ENCODE data around the gene SULF2.
A peak's percentile ranks its signal among the peaks of the same experiment; 100 is the strongest.

Gene SULF2

GRCh38 chr20:47734870-47735269, 50.4 kb downstream of the SULF2 start:
- TF ChIP-seq ZBTB7A (IDR thresholded peaks at IDR 0.05; ENCODE audit: low read depth) = no peak
- no peak for TF ChIP-seq NFIC (IDR thresholded peaks at IDR 0.05)
- no peak for TF ChIP-seq TCF12 (IDR thresholded peaks at IDR 0.05; ENCODE audit: low read depth)
- no peak for TF ChIP-seq CEBPB (IDR thresholded peaks at IDR 0.05)
- TF ChIP-seq RAD21 (IDR thresholded peaks at IDR 0.05; ENCODE audit: low read depth) = no peak
- no peak for TF ChIP-seq TEAD4 (IDR thresholded peaks at IDR 0.05)
- TF ChIP-seq EP300 (IDR thresholded peaks at IDR 0.05; ENCODE audit: borderline replicate concordance) = no peak
- TF ChIP-seq, protein P1, sequence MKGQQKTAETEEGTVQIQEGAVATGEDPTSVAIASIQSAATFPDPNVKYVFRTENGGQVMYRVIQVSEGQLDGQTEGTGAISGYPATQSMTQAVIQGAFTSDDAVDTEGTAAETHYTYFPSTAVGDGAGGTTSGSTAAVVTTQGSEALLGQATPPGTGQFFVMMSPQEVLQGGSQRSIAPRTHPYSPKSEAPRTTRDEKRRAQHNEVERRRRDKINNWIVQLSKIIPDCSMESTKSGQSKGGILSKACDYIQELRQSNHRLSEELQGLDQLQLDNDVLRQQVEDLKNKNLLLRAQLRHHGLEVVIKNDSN (IDR thresholded peaks at IDR 0.05) = no peak
- TF ChIP-seq EGR1 (IDR thresholded peaks at IDR 0.05) = no peak
- TF ChIP-seq, protein P2, sequence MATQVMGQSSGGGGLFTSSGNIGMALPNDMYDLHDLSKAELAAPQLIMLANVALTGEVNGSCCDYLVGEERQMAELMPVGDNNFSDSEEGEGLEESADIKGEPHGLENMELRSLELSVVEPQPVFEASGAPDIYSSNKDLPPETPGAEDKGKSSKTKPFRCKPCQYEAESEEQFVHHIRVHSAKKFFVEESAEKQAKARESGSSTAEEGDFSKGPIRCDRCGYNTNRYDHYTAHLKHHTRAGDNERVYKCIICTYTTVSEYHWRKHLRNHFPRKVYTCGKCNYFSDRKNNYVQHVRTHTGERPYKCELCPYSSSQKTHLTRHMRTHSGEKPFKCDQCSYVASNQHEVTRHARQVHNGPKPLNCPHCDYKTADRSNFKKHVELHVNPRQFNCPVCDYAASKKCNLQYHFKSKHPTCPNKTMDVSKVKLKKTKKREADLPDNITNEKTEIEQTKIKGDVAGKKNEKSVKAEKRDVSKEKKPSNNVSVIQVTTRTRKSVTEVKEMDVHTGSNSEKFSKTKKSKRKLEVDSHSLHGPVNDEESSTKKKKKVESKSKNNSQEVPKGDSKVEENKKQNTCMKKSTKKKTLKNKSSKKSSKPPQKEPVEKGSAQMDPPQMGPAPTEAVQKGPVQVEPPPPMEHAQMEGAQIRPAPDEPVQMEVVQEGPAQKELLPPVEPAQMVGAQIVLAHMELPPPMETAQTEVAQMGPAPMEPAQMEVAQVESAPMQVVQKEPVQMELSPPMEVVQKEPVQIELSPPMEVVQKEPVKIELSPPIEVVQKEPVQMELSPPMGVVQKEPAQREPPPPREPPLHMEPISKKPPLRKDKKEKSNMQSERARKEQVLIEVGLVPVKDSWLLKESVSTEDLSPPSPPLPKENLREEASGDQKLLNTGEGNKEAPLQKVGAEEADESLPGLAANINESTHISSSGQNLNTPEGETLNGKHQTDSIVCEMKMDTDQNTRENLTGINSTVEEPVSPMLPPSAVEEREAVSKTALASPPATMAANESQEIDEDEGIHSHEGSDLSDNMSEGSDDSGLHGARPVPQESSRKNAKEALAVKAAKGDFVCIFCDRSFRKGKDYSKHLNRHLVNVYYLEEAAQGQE (IDR thresholded peaks at IDR 0.05; ENCODE audit: low read depth) = no peak
- TF ChIP-seq TAF1 (IDR thresholded peaks at IDR 0.05; ENCODE audit: low read depth) = no peak
- TF ChIP-seq, protein P3, sequence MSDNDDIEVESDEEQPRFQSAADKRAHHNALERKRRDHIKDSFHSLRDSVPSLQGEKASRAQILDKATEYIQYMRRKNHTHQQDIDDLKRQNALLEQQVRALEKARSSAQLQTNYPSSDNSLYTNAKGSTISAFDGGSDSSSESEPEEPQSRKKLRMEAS (IDR thresholded peaks at IDR 0.05) = no peak
- TF ChIP-seq CREB1 (IDR thresholded peaks at IDR 0.05; ENCODE audit: low read depth) = no peak
- no peak for TF ChIP-seq FOXM1 (IDR thresholded peaks at IDR 0.05; ENCODE audit: borderline replicate concordance, low read depth)
- no peak for TF ChIP-seq YY1 (IDR thresholded peaks at IDR 0.05; ENCODE audit: low read depth)

DNA sequence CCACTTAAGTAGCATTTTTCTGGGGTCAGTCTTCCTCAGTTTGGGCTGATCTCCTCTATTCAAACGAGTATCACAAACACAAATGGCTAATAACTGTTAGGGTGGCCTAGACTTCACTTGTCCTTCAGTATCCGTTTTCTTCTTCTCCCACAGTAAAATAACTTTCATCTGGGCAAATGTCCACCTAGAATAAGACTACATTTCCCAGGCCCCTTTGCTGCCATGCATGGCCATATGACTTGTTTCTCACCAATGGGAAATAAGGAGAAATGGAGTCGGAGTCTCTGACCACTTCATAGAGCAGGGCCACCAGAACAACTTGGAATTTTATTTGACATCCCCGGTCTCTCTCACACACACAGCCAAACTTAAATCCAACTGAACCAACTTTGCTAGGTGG, 51.4 kb downstream of the SULF2 start:
- no peak for TF ChIP-seq CEBPB (IDR thresholded peaks at IDR 0.05)
- TF ChIP-seq YY1 (IDR thresholded peaks at IDR 0.05; ENCODE audit: low read depth) = 0 out of 2 replicates have a peak, but pooled peaks have one; percentile 44
- TF ChIP-seq, protein P1 (IDR thresholded peaks at IDR 0.05) = peak; percentile 88

DNA sequence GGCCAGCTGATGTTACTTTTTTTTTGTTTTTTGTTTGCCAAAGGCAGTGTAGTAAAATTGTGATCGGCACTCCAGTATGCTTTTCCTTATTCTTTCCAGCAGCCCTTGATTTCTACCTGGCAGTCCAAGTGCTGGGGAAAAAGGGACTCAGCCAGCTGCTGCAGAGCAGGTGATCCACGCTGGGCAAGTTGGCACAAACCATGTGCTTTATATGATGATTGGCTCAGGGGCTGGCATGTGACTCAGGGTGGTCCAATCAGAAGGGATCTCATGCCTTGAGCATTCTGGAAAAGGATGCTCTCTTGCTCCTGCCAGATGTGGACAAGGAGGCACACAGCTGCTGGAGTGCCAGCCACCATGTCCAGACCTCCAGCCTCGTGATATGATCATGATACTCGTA, 54.5 kb downstream of the SULF2 start:
- TF ChIP-seq, protein P1 (IDR thresholded peaks at IDR 0.05) = peak; percentile 71
- no peak for TF ChIP-seq RAD21 (IDR thresholded peaks at IDR 0.05; ENCODE audit: low read depth)

DNA sequence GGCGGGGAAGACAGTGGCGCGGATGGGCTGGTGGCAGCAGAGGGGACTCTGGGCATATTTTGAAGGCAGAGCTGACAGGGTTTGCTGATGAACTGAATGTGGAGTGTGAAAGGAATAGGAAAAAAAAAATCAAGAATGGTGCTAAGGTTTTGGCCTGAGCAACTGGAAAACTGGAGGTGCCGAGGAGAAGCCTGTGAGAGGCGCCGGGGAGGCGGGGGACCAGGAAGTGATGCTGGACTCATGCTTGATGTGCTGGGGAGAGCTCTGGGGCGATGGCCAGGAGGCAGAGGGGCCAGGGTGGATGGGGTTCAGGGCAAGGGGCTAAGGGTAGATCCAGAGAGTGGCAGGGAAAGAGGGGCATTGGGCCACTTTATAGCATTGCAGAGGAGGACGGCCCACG, 55.8 kb downstream of the SULF2 start:
- no peak for TF ChIP-seq NFIC (IDR thresholded peaks at IDR 0.05)
- TF ChIP-seq EP300 (IDR thresholded peaks at IDR 0.05; ENCODE audit: borderline replicate concordance) = no peak
- TF ChIP-seq TEAD4 (IDR thresholded peaks at IDR 0.05) = no peak
- no peak for TF ChIP-seq ZBTB7A (IDR thresholded peaks at IDR 0.05; ENCODE audit: low read depth)
- no peak for TF ChIP-seq RAD21 (IDR thresholded peaks at IDR 0.05; ENCODE audit: low read depth)
- TF ChIP-seq, protein P2 (IDR thresholded peaks at IDR 0.05; ENCODE audit: low read depth) = no peak
- no peak for TF ChIP-seq EGR1 (IDR thresholded peaks at IDR 0.05)
- no peak for TF ChIP-seq FOXM1 (IDR thresholded peaks at IDR 0.05; ENCODE audit: borderline replicate concordance, low read depth)
- no peak for TF ChIP-seq YY1 (IDR thresholded peaks at IDR 0.05; ENCODE audit: low read depth)
- no peak for TF ChIP-seq TCF12 (IDR thresholded peaks at IDR 0.05; ENCODE audit: low read depth)
- no peak for TF ChIP-seq CREB1 (IDR thresholded peaks at IDR 0.05; ENCODE audit: low read depth)
- no peak for TF ChIP-seq TAF1 (IDR thresholded peaks at IDR 0.05; ENCODE audit: low read depth)
- no peak for TF ChIP-seq CEBPB (IDR thresholded peaks at IDR 0.05)
- TF ChIP-seq, protein P1 (IDR thresholded peaks at IDR 0.05) = no peak
- TF ChIP-seq, protein P3 (IDR thresholded peaks at IDR 0.05) = no peak

DNA sequence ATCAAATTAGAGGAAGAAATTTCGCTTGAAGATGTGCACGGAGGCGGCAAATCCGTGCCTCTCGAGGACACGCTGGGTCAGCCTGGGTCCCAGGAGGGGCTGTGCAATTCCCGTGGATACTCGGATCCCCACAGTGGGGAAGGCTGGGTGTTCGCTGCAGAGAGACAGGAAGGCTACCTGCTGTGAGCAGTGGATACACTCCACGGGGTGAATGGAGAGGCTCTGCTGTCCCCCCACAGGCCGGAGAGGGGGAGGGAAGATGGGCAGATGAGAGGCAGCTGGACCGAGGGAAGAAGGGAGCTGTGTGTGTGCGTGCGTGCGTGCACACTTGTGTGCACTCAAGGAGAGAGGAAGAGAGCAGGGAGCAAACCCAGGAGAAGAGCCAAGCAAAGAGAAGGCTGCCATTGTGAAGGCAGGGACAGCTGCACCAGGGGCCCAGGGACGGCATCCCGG, 57.3 kb downstream of the SULF2 start:
- no peak for TF ChIP-seq CEBPB (IDR thresholded peaks at IDR 0.05)
- no peak for TF ChIP-seq ZBTB7A (IDR thresholded peaks at IDR 0.05; ENCODE audit: low read depth)
- no peak for TF ChIP-seq EGR1 (IDR thresholded peaks at IDR 0.05)
- TF ChIP-seq YY1 (IDR thresholded peaks at IDR 0.05; ENCODE audit: low read depth) = no peak
- TF ChIP-seq, protein P3 (IDR thresholded peaks at IDR 0.05) = no peak
- no peak for TF ChIP-seq EP300 (IDR thresholded peaks at IDR 0.05; ENCODE audit: borderline replicate concordance)
- no peak for TF ChIP-seq TEAD4 (IDR thresholded peaks at IDR 0.05)
- TF ChIP-seq, protein P1 (IDR thresholded peaks at IDR 0.05) = no peak
- TF ChIP-seq FOXM1 (IDR thresholded peaks at IDR 0.05; ENCODE audit: borderline replicate concordance, low read depth) = no peak
- TF ChIP-seq, protein P2 (IDR thresholded peaks at IDR 0.05; ENCODE audit: low read depth) = no peak
- no peak for TF ChIP-seq NFIC (IDR thresholded peaks at IDR 0.05)
